Spinal cord (tissue), 4 donors: Measurements from ENCODE around the gene KRT15. TPM values are rescaled to one million over a fixed set of nuclear protein-coding genes. Genes with fewer than 3 reads are reported as not detected.
A peak's percentile ranks its signal among the peaks of the same experiment; 100 is the strongest.

Source experiments
- polyA plus RNA-seq, 2 donors: library from polyadenylated mRNA; unstranded; fragments of 120-200 nt; gene quantifications; one replicate each; pipeline ENCODE4 v1.2.1, GENCODE V29; 2013; ENCODE audit not compliant: insufficient read length in 2 of 2
- small RNA-seq: library from RNA; depleted of rRNA; stranded (forward); fragments of <200 nt; gene quantifications from one replicate; pipeline ENCODE3, GENCODE V24; 2014; ENCODE audit warnings: low replicate concordance
- total RNA-seq, 2 donors: library from RNA; depleted of rRNA in 1 of 2; stranded (reverse); fragments of 120-200 nt in 1 of 2; fragments of >200 nt in 1 of 2; gene quantifications; one replicate each; pipeline versions ENCODE4 v1.2.3 to v1.2.4, GENCODE V29; 2013 to 2014

The KRT15 gene
- total and polyA plus RNA-seq, 4 donors = 0.18 to 0.29 (median 0.22) TPM; not detected in 1

Small RNA genes within 50 kb of the gene (small RNA-seq; reads per million reads assigned to genes)
- 1.9 reads per million, percentile 89 among the genes with 10 or more reads in this experiment for gene RNU2-32P

Other genes starting within 250 kb of the KRT15 start
- not detected for gene KRTAP9-7, start 243.2 kb downstream of the KRT15 start, total RNA-seq
- gene KRTAP9-7, start 243.2 kb downstream of the KRT15 start, polyA plus RNA-seq = not detected
- not detected for gene KRTAP29-1, start 216.0 kb downstream of the KRT15 start, total RNA-seq
- not detected for gene KRTAP29-1, start 216.0 kb downstream of the KRT15 start, polyA plus RNA-seq
- gene KRTAP16-1, start 209.6 kb downstream of the KRT15 start, total RNA-seq = not detected
- not detected for gene KRTAP16-1, start 209.6 kb downstream of the KRT15 start, polyA plus RNA-seq
- not detected for gene KRTAP17-1, start 203.2 kb downstream of the KRT15 start, total RNA-seq
- not detected for gene KRTAP17-1, start 203.2 kb downstream of the KRT15 start, polyA plus RNA-seq
- gene KRT33A, start 168.1 kb downstream of the KRT15 start, total RNA-seq = not detected
- not detected for gene KRT33A, start 168.1 kb downstream of the KRT15 start, polyA plus RNA-seq
- gene KRT33B, start 149.1 kb downstream of the KRT15 start, total RNA-seq = under 1 TPM in 1 of 2 donors, not detected in 1; 0.20 TPM
- under 1 TPM in 1 of 2 donors, not detected in 1; 0.44 TPM for gene KRT33B, start 149.1 kb downstream of the KRT15 start, polyA plus RNA-seq
- not detected for gene KRT34, start 136.6 kb downstream of the KRT15 start, total RNA-seq
- gene KRT34, start 136.6 kb downstream of the KRT15 start, polyA plus RNA-seq = not detected
- gene KRT31, start 121.3 kb downstream of the KRT15 start, total RNA-seq = under 1 TPM in 1 of 2 donors, not detected in 1; 0.11 TPM
- under 1 TPM in 1 of 2 donors, not detected in 1; 0.15 TPM for gene KRT31, start 121.3 kb downstream of the KRT15 start, polyA plus RNA-seq
- gene KRT37, start 94.3 kb downstream of the KRT15 start, total RNA-seq = not detected
- not detected for gene KRT37, start 94.3 kb downstream of the KRT15 start, polyA plus RNA-seq
- not detected for gene KRT38, start 77.9 kb downstream of the KRT15 start, total RNA-seq
- gene KRT38, start 77.9 kb downstream of the KRT15 start, polyA plus RNA-seq = not detected
- not detected for gene KRT32, start 51.5 kb downstream of the KRT15 start, total RNA-seq
- not detected for gene KRT32, start 51.5 kb downstream of the KRT15 start, polyA plus RNA-seq
- gene KRT35, start 37.7 kb downstream of the KRT15 start, total RNA-seq = not detected
- not detected for gene KRT35, start 37.7 kb downstream of the KRT15 start, polyA plus RNA-seq
- not detected for gene KRT36, start 29.0 kb downstream of the KRT15 start, total RNA-seq
- gene KRT36, start 29.0 kb downstream of the KRT15 start, polyA plus RNA-seq = not detected
- under 1 TPM; 0.30 to 0.83 TPM for gene KRT13, start 13.3 kb downstream of the KRT15 start, total RNA-seq
- not detected for gene KRT13, start 13.3 kb downstream of the KRT15 start, polyA plus RNA-seq
- 10 to 100 TPM in 1 of 2 donors, 1 to 10 TPM in 1; 7.1 to 61.4 TPM for gene KRT19, start 9.4 kb upstream of the KRT15 start, total RNA-seq
- gene KRT19, start 9.4 kb upstream of the KRT15 start, polyA plus RNA-seq = 10 to 100 TPM in 1 of 2 donors, 1 to 10 TPM in 1; 6.3 to 12.9 TPM
- not detected for gene KRT9, start 53.2 kb upstream of the KRT15 start, total RNA-seq
- gene KRT9, start 53.2 kb upstream of the KRT15 start, polyA plus RNA-seq = under 1 TPM in 1 of 2 donors, not detected in 1; 0.11 TPM
- gene KRT14, start 68.0 kb upstream of the KRT15 start, total RNA-seq = 1 to 10 TPM; 1.4 to 4.9 TPM
- under 1 TPM; 0.62 to 0.82 TPM for gene KRT14, start 68.0 kb upstream of the KRT15 start, polyA plus RNA-seq
- gene KRT16, start 93.9 kb upstream of the KRT15 start, total RNA-seq = under 1 TPM; 0.20 to 0.61 TPM
- 1 to 10 TPM; 1.1 to 1.9 TPM for gene KRT16, start 93.9 kb upstream of the KRT15 start, polyA plus RNA-seq
- 1 to 10 TPM in 1 of 2 donors, under 1 TPM in 1; 0.69 to 1.5 TPM for gene KRT17, start 105.7 kb upstream of the KRT15 start, total RNA-seq
- under 1 TPM in 1 of 2 donors, not detected in 1; 0.66 TPM for gene KRT17, start 105.7 kb upstream of the KRT15 start, polyA plus RNA-seq
- gene EIF1, start 170.0 kb upstream of the KRT15 start, total RNA-seq = 100 to 1,000 TPM; 179 to 244 TPM
- gene EIF1, start 170.0 kb upstream of the KRT15 start, polyA plus RNA-seq = 100 to 1,000 TPM; 685 to 689 TPM
- gene GAST, start 193.4 kb upstream of the KRT15 start, total RNA-seq = not detected
- under 1 TPM; 0.47 to 0.57 TPM for gene GAST, start 193.4 kb upstream of the KRT15 start, polyA plus RNA-seq
- gene HAP1, start 215.8 kb upstream of the KRT15 start, total RNA-seq = 10 to 100 TPM in 1 of 2 donors, 1 to 10 TPM in 1; 7.3 to 22.1 TPM
- gene HAP1, start 215.8 kb upstream of the KRT15 start, polyA plus RNA-seq = 10 to 100 TPM; 44.2 to 52.8 TPM